DLD1 (cell line): ENCODE results near the gene ADAMTS13.

Experiments
- in situ Hi-C: cut with HindIII; loops from 2 replicates; pipeline ENCODE4 v1.10.0; 2017; ENCODE audit warnings: low sequenced_read_pairs

Gene ADAMTS13

DNA sequence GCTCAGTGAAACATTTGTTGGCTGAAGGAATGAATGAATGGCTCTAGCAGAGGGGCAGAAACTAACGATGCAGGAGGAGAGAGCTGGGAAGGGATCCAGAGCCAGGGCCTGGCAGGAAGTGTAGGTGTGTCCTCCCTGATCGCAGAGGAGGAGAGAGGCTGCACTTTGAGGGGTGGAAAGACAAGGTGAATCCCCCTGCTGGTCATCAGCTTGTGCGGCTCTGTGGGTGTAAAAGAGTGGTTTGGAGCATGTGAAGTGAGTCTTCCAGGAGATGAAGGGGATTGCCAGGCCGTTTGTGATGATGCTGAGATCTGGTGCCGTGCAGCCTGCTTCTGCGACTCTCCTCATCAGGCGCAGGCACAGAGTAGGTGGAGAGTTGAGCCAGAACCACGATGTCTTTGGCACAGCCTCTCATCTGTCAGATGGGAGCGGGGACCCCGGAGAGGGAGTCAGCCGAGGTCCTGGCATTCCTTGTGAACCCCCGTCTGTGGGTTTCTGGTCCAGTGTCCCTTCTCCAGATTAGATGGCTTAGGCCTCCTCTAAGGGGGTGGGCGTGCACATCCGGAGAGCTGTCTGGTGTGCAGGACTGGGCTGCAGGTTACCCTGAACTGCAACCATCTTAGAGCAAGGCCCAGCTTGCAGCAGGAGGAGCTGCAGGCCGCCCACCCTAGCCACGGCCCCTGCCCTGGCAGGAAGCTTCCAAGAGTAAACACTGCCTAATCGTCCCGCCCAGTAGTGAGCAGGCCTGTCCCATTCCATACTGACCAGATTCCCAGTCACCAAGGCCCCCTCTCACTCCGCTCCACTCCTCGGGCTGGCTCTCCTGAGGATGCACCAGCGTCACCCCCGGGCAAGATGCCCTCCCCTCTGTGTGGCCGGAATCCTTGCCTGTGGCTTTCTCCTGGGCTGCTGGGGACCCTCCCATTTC lies at the start of gene ADAMTS13:
TSS of gene ADAMTS13 (plus strand) at position 753 of the 928 bp plus-strand sequence. CDS start at position 830, 77 bp downstream.
- in situ Hi-C loops: no loop called here

DNA sequence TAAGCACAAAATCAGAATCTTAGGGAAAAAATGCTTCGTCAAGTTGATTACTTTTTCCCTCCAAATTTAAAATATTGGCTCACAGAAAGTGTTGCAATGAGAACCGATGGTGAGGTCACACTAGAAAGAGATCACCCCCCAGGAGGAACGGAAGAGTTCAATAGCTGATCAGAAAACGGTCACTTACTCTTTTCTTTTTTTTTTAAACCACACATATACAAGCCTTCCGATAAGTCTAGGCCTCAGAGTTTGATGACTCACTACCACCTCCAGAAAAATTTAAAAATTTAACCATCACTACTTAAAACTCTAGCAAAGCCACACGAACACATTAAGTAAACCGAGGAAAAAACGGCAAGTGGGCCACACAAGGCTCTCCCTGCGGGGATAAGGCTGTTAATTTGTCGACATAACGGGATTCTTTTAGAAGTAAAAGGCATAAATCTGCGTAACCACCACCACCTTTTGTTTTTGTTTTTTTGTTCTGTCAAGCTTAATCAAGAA lies 47.5 kb upstream of the ADAMTS13 start:
- in situ Hi-C loops: loop anchor here (5.0 to 10.0 kb wide), 3 partner anchors 43 to 350 kb away; partner anchors contain the start of gene REXO4

DNA sequence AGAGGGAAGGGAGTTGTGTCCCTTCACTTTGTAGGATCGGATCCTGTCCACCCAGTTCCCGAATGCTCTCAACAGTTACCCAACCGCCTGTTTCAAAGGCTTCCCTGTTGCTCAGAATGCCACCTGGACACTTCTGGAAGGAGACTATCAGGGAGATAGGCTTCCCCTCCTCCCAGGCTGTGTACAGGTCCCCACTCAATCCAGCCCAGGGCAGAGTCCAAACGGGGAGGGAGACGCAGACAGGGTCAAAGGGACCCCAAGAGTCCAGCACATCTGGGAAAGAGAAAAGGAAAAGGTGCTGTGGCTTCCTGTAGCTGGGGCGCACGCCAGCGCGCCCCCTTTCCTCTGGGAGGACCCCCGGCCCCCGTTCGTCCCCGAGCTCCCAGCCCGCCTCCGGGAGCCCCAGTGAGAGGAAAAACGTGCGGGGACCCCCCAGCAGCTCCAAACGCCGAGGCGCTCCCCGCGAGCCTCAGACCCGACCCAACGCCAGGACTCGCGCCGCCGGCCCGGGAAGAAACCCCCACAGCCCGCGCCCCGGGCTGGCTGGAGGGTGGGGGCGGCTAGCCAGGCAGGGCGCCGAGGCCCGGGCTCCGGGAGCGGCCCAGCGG lies 46.9 kb upstream of the ADAMTS13 start:
- in situ Hi-C loops: loop anchor here (5.0 to 10.0 kb wide), 3 partner anchors 42 to 350 kb away; partner anchors contain the start of gene REXO4

DNA sequence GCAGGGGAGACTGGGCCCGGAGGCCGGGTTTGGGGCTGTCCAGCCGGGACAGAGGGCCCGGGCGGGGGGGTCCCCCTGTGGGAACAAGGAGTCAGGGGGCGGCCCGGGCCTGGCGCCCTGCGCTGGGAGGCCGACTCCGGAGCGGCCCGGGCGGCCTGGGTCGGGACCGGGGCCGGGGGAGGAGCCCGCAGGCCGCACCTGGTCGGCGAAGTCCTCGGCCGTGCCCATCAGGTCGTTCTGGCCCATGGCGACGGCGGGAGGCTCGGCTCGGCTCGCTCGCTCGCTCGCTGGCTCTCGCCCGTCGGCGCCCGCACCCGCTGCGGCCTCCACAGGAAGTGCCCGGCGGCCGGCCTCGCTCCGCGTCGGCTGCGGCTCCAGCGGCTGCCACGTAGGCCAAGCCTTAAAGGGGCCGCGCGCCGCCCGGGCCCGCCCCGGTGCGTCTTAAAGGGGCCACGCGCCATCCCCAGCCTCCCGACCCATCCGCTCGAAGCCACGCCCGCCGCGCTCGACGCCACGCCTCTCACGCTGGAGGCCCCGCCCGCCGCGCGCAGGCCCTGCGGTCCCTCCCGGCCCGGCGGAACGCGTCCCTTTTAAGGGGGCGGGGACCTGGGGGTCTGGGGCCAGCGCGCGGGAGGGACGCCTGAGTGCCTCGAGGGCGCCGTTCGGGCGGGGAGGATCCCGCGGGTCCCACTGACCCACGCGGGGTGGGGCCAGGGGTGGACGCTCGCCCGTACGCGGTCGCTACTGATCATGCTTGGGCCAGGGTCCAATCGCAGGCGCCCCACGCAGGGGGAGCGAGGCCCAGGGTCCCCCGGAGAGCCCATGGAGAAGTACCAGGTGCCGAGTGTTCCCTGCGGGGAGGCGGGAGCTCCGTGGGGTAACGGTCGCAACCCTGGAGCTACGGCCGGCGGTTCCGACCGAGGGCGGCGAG lies 46.2 kb upstream of the ADAMTS13 start, which contains the start of the genes STKLD1 and SURF4:
TSS of gene STKLD1 (plus strand) at position 643 of the 931 bp plus-strand sequence. CDS start at position 751, 108 bp downstream.
TSS of gene SURF4 (minus strand) at position 337 of the 931 bp plus-strand sequence. CDS start at position 246, 91 bp downstream.
- in situ Hi-C loops: loop anchor here (5.0 to 10.0 kb wide), 3 partner anchors 41 to 351 kb away; partner anchors contain the start of gene REXO4

DNA sequence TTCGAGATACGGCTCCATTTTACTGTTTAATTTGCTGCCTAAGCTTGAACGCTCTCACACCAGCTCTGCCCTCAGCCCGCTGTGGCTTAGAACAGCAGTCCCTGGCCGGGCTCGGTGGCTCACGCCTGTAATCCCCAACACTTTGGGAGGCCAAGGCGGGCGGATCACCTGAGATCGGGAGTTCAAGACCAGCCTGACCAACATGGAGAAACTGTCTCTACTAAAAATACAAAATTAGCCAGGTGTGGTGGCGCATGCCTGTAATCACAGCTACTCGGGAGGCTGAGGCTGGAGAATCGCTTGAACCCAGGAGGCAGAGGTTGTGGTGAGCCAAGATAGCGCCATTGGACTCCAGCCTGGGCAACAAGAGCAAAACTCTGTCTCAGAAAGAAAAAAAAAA lies 44.9 kb upstream of the ADAMTS13 start:
- in situ Hi-C loops: loop anchor here (5.0 to 10.0 kb wide), 3 partner anchors 40 to 352 kb away; partner anchors contain the start of gene REXO4

DNA sequence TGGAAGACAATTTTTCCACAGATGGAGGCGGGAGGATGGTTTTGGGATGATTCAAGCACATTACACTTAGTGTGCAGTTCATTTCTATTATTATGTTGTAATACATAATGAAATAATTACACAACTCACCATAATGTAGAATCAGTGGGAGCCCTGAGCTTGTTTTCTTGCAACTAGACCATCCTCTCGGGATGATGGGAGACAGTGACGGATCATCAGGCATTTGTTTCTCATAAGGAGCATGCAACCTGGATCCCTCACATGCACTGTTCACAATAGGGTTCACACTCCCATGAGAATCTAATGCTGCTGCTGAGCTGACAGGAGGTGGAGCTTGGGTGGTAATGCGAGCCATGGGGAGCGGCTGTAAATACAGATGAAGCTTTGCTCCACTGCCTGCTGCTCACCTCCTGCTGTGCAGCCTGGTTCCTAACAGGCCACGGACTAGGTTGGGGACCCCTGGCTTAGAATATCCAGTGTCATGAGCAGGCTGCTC lies 44.4 kb upstream of the ADAMTS13 start:
- in situ Hi-C loops: loop anchor here (5.0 to 10.0 kb wide), 3 partner anchors 40 to 353 kb away; partner anchors contain the start of gene REXO4

DNA sequence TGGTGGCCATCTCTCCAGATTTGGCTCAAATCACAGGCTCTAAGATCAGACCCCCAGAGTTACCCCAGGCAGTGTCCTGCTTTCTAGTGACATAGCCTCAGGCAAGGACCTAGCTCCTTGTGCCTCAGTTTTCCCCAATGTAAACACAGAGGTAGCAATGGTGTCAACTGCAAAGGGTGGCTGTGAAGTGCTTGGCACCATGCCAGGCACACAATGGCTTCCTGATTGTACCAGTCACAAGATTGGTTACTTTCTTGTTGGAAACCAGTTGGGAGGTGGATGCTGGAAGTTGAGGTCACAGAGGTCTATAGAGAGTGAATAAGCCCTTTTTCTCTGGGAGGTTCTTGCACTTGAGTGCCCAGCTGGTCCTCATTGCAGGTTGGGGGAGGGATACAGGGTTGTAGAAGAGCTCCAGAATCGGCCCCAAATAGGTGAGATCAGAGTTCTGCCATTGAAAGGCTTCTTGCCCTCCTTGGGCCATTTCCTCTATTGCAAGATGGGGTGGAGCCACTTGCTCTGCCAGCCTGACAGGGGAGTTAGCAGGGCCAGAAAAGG lies 43.7 kb upstream of the ADAMTS13 start:
- in situ Hi-C loops: loop anchor here (5.0 to 10.0 kb wide), 3 partner anchors 39 to 354 kb away; partner anchors contain the start of gene REXO4

DNA sequence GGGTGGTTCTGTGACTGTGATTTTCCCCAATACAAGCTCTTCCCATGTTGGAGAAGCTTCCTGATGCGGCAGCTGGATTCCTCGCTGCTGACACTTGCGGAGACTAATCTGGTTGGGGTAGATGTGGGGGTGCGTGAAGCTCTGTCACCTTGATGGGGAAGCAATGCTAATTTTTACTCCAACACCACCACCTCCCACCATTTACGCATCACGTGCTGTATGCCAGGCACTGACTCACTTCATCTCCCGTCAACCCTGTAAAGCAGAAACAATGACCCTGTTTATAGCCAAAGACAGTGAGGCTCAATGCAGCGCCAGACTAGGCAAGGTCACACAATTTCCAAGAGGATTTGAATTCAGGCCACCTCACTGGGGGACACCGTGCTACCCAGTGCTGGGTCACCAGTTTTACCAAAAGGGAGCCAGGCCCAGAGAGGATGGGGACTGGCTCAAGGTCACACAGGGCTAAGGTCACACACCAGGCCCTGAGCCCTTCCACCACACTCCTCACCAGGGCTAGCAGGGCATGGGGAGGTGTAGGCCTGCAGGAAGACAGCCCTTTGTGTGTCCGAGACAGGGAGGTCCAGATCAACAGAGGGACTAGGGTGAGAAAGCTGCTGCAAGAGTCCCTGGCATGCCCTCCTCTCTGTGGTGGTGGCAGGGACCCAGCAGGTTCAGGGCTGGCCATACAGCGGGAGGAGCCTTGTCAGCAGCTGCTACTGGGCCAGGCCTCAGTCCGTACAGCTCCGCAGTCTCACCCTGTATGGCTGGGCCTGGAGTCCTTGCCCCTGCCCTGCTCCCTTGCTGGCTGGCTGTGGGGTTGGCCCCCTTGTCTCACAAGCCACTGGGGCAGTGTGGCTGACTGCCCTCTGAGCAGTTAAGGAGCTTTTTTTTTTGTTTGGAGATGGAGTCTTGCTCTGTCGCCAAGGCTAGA lies 42.7 kb upstream of the ADAMTS13 start:
- in situ Hi-C loops: loop anchor here (5.0 to 10.0 kb wide), 3 partner anchors 38 to 355 kb away; partner anchors contain the start of gene REXO4

DNA sequence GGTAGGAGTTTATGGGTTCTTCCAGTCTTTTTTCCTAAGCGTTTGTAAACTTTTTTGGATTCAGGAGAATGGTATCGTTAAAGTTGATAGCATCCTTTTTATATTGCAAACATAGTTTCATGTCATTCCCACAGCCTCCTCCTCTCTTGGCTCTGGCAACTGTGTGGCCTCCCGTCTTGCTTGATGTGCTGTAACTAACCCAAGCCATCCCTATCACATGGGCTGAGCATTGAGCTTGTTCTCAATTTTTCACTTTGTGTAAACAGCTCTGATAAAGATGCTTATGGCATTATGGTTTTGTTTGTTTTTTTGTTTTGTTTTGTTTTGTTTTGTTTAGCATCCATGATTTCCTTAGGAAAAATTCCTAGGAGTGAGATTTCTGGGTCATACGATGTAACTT lies 41.4 kb upstream of the ADAMTS13 start:
- in situ Hi-C loops: no loop called here

DNA sequence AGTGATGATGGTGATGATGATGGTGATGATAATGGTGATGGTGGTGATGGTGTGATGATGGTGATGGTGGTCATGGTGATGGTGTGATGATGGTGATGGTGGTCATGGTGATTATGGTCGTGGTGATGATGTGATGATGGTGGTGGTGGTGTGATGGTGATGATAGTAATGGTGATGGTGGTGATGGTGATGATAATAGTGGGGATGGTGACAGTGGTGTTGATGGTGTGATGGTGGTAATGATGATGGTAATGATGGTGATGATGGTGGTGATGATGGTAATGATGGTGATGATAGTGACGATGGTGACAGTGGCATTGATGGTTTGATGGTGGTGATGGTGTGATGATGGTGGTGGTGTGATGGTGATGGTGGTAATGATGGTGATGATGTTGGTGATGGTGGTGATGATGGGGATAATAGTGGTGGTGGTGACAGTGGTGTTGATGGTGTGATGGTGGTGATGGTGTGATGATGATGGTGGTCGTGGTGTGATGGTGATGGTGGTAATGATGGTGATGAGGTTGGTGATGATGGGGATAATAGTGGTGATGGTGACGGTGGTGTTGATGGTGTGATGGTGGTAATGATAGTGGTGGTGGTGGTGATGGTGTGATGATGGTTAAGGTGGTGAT lies 39.5 kb upstream of the ADAMTS13 start:
- in situ Hi-C loops: no loop called here

DNA sequence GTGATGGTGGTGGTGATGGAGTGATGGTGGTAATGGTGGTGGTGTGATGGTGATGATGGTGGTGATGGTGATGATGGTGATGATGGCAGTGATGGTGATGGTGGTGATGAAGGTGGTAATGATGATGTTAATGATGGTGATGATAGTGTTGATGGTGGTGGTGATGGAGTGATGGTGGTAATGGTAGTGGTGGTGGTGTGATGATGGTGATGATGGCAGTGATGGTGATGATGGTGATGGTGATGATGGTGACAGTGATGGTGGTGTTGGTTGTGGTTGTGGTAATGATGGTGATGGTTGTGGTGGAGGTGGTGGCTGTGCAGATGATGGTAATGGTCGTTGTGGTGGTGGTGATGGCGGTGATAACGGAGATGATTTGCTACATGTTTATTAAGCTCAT lies 38.7 kb upstream of the ADAMTS13 start:
- in situ Hi-C loops: no loop called here

DNA sequence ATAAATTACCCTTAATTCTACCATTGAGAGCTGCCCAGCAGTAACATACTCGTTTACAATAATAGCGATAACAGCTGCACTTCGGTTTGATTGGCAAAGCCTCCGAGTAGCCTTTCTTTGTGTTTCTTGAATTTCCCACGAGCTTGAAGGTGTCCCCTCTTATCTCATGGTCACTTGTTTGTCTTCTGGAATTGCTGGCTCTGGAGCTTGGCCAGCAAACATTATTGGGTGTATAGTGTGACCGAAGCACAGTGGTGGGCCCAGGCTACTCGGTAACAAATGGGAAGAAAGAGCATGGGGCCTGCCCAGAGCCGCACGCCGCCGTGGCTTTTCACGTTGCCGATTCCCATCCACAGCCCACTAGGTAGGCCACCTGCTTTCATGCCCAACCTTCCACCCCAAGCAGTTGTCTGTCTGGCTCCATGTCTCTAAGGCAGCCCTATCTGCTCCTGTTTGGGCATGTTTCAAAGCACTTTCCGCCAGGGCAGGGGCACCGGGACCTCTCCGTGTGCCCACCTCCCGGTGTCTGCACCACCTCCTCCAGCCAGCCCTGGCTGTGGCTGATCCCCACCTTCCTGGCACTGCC lies 37.3 kb upstream of the ADAMTS13 start:
- in situ Hi-C loops: no loop called here

DNA sequence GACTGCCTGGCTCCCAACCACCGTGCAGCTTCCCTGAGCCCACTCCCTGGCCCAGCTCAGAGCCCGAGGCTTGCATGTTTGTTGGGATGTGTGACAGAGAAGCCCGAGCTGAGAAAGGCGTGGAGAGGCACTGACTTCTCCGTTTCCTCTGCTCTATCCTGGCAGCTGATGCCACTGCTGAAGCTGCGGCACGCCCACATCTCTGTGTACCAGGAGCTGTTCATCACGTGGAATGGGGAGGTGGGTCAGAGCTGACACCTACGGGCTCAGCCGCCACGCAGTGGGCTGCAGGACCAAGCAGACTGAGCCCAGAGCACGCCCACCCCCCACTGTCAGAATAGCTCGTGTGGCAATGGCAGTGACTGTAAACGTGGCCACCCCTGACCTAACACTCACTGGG lies 36.7 kb upstream of the ADAMTS13 start:
- in situ Hi-C loops: no loop called here

DNA sequence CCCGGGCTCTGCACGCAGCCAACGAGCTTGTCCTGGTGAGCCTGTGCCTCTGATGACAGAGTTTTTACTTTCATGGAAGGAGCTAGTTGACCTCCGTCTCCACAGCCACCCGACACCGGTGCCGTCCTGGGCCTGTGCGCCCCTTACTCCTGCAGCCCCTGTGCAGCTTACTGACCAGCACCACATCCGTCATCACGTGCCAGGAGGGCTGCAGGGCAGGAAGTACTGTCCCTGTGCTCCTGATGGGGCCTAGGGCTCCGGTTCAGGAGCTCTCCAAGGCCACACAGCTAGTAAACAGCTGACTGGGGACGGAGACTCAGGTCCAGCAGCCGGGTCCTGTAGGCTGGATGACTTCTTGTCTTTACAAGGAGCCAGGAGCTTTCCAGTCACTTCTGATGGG lies 35.8 kb upstream of the ADAMTS13 start:
- in situ Hi-C loops: no loop called here

DNA sequence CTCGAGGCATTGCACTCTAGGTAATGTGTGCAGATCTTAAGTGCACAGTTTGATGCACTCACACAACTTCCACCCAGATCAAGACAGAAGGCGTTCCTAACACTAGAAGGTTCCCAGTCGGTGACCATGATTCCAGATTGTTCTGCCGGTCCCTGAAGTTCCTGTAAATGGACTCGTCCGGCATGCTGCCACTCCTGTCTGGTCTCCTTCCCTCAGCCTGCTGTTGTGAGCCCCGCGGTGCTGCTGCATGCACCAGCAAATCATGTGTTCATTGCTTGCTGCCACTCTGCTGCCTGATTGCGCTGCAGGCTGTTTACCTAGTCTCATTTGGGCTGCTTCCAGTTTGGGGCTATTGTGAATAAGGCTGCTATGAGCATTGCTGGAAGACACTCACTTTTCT lies 34.5 kb upstream of the ADAMTS13 start:
- in situ Hi-C loops: no loop called here

DNA sequence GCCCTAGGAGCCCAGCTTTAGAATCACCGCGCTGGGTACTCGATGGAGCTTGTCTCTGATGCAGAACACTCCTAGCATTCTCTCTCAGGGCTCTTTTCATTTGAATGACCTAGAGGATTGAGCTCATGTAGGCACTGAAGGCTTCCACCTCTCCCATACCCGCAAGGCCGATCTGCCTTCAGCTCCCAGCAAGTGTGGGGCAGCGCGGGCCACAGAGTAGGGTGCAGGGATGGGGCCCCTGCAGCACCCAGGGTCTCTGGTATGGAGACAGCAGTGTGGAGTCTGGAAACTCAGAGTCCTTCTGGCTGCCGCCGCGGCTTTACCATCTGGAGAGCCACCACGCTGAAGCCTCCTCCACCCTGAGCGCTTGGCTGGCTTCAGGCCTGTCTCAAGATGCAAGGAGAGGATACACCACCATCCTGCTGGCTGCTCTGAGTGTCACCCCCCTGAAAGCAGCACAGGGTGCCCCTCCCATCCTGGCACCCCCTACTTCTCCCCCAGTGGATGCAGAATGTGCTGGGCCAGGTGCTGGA lies 33.1 kb upstream of the ADAMTS13 start:
- in situ Hi-C loops: no loop called here

DNA sequence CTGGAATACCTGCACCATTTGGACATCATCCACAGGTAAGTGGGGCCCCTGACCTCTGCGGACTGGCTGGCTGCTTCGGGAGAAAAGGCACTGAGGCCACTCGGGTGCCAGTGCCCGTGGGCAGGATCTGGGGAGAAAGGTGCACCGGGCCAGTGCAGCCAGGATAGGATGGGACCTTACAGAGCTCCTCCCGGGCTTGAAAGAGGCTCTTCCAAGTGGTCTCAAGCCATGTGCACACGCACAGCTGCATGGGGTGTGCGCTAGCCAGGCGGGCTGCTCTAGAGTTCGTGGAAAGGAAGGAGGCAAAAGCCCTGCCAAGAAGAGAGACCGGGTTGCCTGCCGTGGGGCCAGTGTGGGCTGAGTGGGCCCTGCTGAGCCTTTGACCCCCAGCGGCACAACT lies 32.6 kb upstream of the ADAMTS13 start:
- in situ Hi-C loops: no loop called here
